ENCODE data around the gene ABCC5.
"Not testable (repeated sequence)": the region's sequence is repeated elsewhere in the genome, so short reads cannot be mapped to it uniquely, and the experiment has no call there.

Gene ABCC5

DNA sequence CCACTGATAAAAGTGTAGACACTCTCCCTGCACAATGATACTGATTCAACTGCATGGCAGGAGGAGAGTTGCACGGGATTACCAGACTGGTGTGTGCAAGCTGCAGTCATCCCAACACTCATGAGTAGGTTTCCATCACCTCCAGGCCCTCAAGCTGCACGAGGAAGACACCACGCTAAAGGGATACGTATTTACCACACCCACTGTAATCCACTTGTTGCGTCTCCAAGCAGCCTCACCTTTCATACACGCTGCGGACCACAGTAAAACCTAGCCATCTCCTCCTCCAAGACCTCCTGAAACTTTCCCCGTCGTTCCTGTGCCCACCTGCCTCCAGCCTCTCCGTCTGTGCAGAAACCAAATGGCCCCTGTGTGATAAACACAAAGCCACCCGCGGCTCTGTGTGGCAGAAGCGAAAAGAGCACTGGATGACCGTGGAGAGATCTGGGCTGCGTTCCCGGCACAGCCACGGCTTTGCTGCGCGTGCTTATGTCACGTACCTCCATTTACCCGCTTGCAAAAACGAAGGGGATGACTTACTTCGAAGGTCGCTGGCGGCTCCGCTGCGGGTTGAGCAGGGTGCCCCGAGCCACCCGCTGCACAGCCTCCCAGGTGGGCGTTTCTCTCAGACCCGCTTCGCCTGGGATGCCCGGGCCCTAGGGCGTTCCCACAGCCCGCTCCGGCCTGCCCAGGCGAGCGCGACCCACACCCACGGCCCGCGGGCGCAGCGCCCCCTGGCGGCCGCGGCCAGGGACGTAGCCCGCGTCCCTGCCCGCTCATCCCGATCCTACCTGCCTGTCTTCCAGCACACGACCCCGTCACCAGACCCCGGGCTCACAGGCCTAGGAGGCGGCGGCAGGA, 643 bp downstream of the ABCC5 start:
- H3K4me3 ChIP-seq (ENCODE audit: low read depth, low read length) = peak overlapping the region; percentile 98
- TF ChIP-seq, protein P1, sequence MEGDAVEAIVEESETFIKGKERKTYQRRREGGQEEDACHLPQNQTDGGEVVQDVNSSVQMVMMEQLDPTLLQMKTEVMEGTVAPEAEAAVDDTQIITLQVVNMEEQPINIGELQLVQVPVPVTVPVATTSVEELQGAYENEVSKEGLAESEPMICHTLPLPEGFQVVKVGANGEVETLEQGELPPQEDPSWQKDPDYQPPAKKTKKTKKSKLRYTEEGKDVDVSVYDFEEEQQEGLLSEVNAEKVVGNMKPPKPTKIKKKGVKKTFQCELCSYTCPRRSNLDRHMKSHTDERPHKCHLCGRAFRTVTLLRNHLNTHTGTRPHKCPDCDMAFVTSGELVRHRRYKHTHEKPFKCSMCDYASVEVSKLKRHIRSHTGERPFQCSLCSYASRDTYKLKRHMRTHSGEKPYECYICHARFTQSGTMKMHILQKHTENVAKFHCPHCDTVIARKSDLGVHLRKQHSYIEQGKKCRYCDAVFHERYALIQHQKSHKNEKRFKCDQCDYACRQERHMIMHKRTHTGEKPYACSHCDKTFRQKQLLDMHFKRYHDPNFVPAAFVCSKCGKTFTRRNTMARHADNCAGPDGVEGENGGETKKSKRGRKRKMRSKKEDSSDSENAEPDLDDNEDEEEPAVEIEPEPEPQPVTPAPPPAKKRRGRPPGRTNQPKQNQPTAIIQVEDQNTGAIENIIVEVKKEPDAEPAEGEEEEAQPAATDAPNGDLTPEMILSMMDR (IDR thresholded peaks at IDR 0.05; ENCODE audit: borderline replicate concordance, insufficient read depth, low read depth, low read length) = peak; percentile 96

DNA sequence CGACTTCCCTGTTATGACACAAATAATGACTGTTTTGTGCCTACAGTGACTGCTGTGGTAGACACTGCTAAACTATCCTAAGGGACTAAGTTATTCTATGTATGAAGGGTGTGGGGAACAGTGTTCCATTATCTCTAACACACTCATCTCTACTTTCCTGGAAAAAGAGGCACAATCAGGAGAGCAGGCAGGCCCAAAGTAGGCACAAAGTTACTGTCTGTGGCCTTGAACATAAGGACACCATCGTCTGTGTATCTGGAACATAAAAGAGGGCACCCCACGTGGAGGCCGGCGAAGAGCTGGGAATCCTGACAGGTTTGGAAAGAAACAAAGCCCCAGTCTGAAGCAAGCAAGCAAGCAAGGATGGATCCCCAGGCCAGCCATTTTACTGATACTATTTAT, 1.5 kb downstream of the ABCC5 start:
- TF ChIP-seq, protein P1 (IDR thresholded peaks at IDR 0.05; ENCODE audit: borderline replicate concordance, insufficient read depth, low read depth, low read length) = no peak
- H3K4me3 ChIP-seq (ENCODE audit: low read depth, low read length) = no peak overlapping the region

DNA sequence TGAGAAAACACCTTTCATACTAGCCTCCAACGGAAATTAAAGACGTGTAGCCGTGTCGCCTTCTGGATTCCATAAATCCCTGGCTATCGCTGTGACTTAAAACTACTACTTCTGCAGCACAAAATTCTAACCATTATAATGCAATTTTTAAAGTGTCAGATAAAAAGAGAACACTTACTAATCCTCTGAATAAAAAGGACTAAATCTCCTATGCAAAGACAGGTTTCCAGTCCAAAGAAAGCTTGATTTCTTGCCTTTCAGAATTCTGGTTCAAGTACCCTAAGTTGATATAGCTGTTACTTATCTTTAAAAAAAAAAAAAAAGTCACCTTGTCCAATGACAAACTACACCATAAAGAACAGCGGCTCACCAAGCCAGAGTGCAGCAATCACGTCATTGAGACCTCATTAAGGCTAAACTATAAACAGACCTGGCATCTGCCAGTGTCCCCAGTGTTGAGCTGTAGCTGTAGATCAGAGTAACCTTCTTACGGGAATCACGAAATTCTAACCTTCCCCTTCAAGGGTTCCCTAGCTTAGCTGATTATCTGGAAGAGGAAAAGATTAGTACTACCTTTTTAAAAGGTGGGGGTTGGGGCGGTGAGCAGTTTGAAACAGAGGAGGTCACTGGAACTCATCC, 2.2 kb downstream of the ABCC5 start:
- H3K4me3 ChIP-seq (ENCODE audit: low read depth, low read length) = no peak overlapping the region
- TF ChIP-seq, protein P1 (IDR thresholded peaks at IDR 0.05; ENCODE audit: borderline replicate concordance, insufficient read depth, low read depth, low read length) = no peak

DNA sequence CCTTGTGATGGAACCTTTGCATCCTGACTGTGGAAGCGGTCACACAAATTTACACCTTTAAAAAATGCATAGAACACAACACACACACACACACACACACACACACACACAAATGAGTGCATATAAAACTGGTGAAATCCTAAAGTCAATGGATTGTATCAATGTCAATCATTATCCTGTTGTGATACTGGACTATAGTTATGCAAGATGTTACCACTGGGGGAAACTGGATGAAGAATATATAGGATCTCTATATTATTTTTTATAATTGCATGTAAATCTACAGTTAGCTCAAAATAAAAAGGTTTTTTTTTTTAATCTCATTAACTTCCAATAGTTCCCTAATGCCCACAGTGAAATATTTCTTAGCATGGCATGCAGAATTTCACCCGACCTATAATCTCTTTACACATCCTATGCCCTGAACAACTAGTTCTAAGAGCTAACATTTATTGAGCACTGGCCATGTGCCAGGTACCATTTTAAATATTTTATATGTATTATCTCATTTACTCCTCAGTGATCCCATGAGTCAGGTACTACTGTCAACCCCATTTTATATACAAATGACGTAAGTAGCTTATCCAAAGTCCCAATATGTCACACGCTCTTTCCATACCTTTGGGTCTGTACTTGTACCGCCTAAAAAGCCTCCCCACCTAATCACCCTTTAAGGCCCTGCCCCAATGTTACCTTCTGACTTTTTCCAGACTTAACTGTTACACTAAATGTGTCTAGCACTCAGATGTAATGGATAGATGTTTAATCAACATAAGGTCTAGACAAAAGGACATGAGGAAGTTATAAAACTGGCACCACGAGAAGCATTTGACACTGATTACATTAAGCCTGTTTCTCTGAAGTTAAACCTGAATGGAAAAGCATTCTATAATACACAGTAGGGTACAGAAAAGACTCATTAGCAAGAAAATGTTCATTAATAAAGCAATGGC, 5.5 kb downstream of the ABCC5 start:
- no peak overlapping the region for H3K4me3 ChIP-seq (ENCODE audit: low read depth, low read length)

DNA sequence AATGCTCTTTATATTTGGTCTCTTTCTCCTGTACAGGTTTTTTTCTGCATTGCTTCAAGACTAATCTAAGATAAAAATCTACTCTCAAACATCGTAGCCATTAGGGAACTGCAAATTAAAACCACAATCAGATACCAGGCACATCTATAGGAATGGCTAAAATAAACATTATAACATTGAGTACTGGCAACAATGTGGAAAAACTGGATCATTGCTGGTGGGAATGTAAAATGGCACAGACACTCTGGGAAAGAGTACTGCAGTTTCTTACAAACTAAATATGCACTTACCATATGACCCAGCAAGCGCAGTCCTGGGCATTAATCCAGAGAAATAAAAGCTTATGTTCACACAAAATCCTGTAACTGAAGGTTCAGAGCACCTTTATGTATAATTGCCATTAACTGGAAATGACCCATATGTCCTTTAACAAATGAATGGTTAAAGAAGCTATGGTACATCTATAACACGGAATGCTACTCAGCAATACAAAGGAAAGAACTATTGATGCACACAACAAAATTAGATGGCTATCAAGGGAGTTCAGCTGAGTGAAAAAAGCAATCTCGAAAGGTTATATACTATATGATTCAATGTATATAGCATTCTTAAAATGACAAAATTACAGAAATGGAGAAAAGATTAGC, 6.3 kb downstream of the ABCC5 start:
- TF ChIP-seq, protein P1 (IDR thresholded peaks at IDR 0.05; ENCODE audit: borderline replicate concordance, insufficient read depth, low read depth, low read length) = no peak
- no peak overlapping the region for H3K4me3 ChIP-seq (ENCODE audit: low read depth, low read length)

More for the DNA sequence above, 5.5 kb downstream of the ABCC5 start:
- TF ChIP-seq, protein P1 (IDR thresholded peaks at IDR 0.05; ENCODE audit: borderline replicate concordance, insufficient read depth, low read depth, low read length) = no peak

DNA sequence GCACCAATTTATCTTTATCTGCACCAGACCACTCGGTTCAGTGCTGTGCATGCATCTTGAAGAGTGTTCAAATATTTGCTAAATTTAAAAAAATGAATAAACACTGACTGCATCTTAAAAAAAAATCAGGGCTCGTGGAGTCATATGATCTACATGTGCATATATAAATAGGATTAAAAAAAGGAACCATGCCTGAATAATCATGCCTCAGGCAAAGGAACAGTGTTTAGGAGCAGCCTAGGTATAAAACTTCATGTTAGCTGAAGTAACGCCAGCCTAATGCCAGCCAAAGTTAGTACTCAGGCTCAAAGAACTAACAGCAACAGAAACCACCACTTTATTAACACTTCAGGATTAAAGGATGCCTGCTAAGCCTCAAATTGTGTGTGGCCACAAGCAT, 9.5 kb downstream of the ABCC5 start:
- TF ChIP-seq, protein P1 (IDR thresholded peaks at IDR 0.05; ENCODE audit: borderline replicate concordance, insufficient read depth, low read depth, low read length) = no peak
- H3K4me3 ChIP-seq (ENCODE audit: low read depth, low read length) = no peak overlapping the region

DNA sequence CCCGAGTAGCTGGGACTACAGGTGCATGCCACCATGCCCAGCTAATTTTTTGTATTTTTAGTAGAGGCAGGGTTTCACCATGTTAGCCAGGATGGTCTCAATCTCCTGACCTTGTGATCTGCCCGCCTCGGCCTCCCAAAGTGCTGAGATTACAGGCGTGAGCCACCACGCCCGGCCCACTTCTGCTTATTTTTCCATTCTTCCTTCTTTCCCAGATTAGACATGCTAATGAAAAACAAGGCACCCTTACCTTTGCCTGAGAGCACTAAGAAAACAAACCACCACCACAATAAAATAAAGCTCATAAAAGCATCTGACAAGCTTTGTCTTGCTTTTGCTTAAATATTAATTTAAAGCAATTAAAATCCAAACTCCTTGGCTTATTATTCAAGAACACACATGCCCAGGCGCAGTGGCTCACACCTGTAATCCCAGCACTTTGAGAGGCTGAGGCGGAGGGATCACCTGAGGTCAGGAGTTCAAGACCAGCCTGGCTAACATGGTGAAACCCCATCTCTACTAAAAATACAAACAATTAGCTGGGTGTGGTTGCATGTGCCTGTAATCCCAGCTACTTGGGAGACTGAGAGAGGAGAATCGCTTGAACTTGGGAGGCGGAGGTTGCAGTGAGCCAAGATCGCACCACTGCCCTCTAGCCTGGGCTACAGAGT, 10.4 kb downstream of the ABCC5 start:
- H3K4me3 ChIP-seq (ENCODE audit: low read depth, low read length) = not testable (repeated sequence)
